K562 (cell line): ENCODE results near the gene NEK4. TPM values are rescaled to one million over a fixed set of nuclear protein-coding genes. Genes with fewer than 3 reads are reported as not detected.

Experiments
- ATAC-seq: fragments of 200-7000 bp; cut with Tn5 transposase; 3 replicates; pipeline ENCODE4 v1.9.1; 2020; ENCODE audit warnings: moderate library complexity
- BruUV-seq: library from RNA; stranded (reverse); fragments of 400-500 nt; replicated peaks from 2 replicates; lab custom pipeline; 2021; lab: Mats Ljungman, UMichigan
- CTCF ChIA-PET: fragments of 300-600 bp; formaldehyde crosslinking; extraction: SDS; loops from one replicate; lab custom pipeline; 2021; ENCODE audit warnings: low intra/inter-chr PET ratio; lab: Yijun Ruan, JAX
- POLR2A ChIA-PET: fragments of 300-600, 350-650 bp; sonication (Branson Sonifier 250); formaldehyde crosslinking; extraction: SDS; loops from one replicate; lab custom pipeline; 2021; ENCODE audit warnings: antibody characterized with exemption, inconsistent platforms; lab: Yijun Ruan, JAX
- DNase-seq, 4 experiments: peaks; one replicate each; pipeline versions ENCODE4 v3.0.0 to v3.0.0-alpha.2; 2011 to 2018; ENCODE audit warnings: low spot score in 3 of 4, mixed read lengths in 3 of 4; ENCODE audit errors: extremely low read depth in 1 of 4
- FAIRE-seq: peaks from 2 replicates; lab custom pipeline; 2011; peaks lifted over from hg19 to GRCh38; lab: Jason Lieb, UNC
- H2AFZ ChIP-seq: 2 replicates; pipeline ENCODE4 v1.6.0; 2011; ENCODE audit warnings: low read depth, low read length, control low read depth, inconsistent platforms
- H3K27ac ChIP-seq: fragments of 200-600 bp; 3 replicates; pipeline ENCODE4 v1.8.0; 2011; ENCODE audit warnings: low read depth, mild to moderate bottlenecking, control low read depth, inconsistent platforms, low read length, moderate library complexity, mixed read lengths; ENCODE audit errors: extremely low read depth
- H3K27me3 ChIP-seq, 2 experiments: fragments of 300-600 bp in 1 of 2; 2 replicates in 1 of 2; 3 replicates in 1 of 2; pipeline versions ENCODE4 v1.6.0 to v1.8.0; 2011; ENCODE audit warnings: inconsistent platforms in 2 of 2, low read length in 2 of 2, mild to moderate bottlenecking in 1 of 2, mixed read lengths in 1 of 2, moderate library complexity in 1 of 2; ENCODE audit not compliant: control insufficient read depth in 2 of 2, insufficient read depth in 2 of 2
- H3K36me3 ChIP-seq: fragments of 300-600 bp; 3 replicates; pipeline ENCODE4 v1.8.0; 2011; ENCODE audit warnings: mild to moderate bottlenecking, low read length, inconsistent platforms; ENCODE audit not compliant: control insufficient read depth, insufficient read depth
- H3K4me1 ChIP-seq, 2 experiments: fragments of 200-600 bp in 1 of 2; replicated peaks in 1 of 2; 2 replicates in 1 of 2; 3 replicates in 1 of 2; pipeline versions ENCODE4 v1.5.1 to v1.8.0; 2011; ENCODE audit warnings: inconsistent platforms in 2 of 2, low read length in 2 of 2, mild to moderate bottlenecking in 1 of 2, mixed read lengths in 1 of 2, moderate library complexity in 1 of 2; ENCODE audit not compliant: control insufficient read depth in 2 of 2, insufficient read depth in 2 of 2
- H3K4me2 ChIP-seq: 2 replicates; pipeline ENCODE4 v1.6.1; 2011; ENCODE audit warnings: low read length, control low read depth, inconsistent platforms, mixed read lengths; ENCODE audit not compliant: insufficient read depth
- H3K4me3 ChIP-seq: fragments of 200-600 bp; sonication (generic), shearing (Covaris generic); 2 replicates; pipeline ENCODE4 v1.5.1; 2016; ENCODE audit warnings: control low read depth, inconsistent platforms
- H3K79me2 ChIP-seq: fragments of 200-600 bp; 3 replicates; pipeline ENCODE4 v1.8.0; 2011; ENCODE audit warnings: low read length, inconsistent platforms; ENCODE audit not compliant: control insufficient read depth, insufficient read depth
- H3K9ac ChIP-seq, 2 experiments: 2 replicates each; pipeline versions ENCODE4 v1.6.0 to v1.6.1; 2011; ENCODE audit warnings: low read depth in 2 of 2, low read length in 2 of 2, control low read depth in 1 of 2, inconsistent platforms in 1 of 2, mild to moderate bottlenecking in 1 of 2, mixed read lengths in 1 of 2; ENCODE audit not compliant: insufficient read depth in 1 of 2
- H3K9me1 ChIP-seq: one replicate; pipeline ENCODE4 v1.6.0; 2011; ENCODE audit warnings: inconsistent platforms, mild to moderate bottlenecking, low read length, moderate library complexity; ENCODE audit not compliant: control insufficient read depth, insufficient read depth
- H3K9me3 ChIP-seq: replicated peaks from 2 replicates; pipeline ENCODE4 v1.5.1; 2011; ENCODE audit warnings: low read depth, low read length, inconsistent platforms; ENCODE audit not compliant: control insufficient read depth, insufficient read depth
- H4K20me1 ChIP-seq: replicated peaks from 2 replicates; pipeline ENCODE4 v1.6.1; 2011; ENCODE audit warnings: low read length, inconsistent platforms, mixed read lengths; ENCODE audit not compliant: control insufficient read depth, insufficient read depth
- ATF1 ChIP-seq, 2 experiments: fragments of 450-650 bp in 1 of 2; IDR thresholded peaks; 2 replicates each; pipeline ENCODE4 v1.6.1; 2016; ENCODE audit warnings: missing compliant biosample characterization in 1 of 2, missing genetic modification characterization in 1 of 2
- CCNT2 ChIP-seq: IDR thresholded peaks from 2 replicates; pipeline ENCODE4 v1.6.1; 2011; ENCODE audit warnings: borderline replicate concordance, low read depth, mild to moderate bottlenecking, moderate library complexity, mixed read lengths, low read length; ENCODE audit not compliant: insufficient read length; ENCODE audit errors: extremely low read depth
- MAZ ChIP-seq, 2 experiments: fragments of 450-650 bp in 1 of 2; sonication (generic) in 1 of 2; formaldehyde crosslinking; IDR thresholded peaks in 1 of 2; conservative IDR thresholded peaks in 1 of 2; 2 replicates each; pipeline versions ENCODE4 v1.4.0 to v1.5.0; 2020; ENCODE audit warnings: mild to moderate bottlenecking in 1 of 2, missing genetic modification reagents in 1 of 2
- MBD1 ChIP-seq: fragments of 250-450 bp; sonication (Bioruptor Pico); IDR thresholded peaks from 2 replicates; pipeline ENCODE4 v1.8.0; 2022; ENCODE audit warnings: inconsistent platforms
- MBD2 ChIP-seq: sonication (generic); IDR thresholded peaks from 2 replicates; pipeline ENCODE4 v1.6.1; 2016; ENCODE audit warnings: low read depth, borderline replicate concordance
- MTA3 ChIP-seq: fragments of 450-650 bp; formaldehyde crosslinking; IDR thresholded peaks from 2 replicates; pipeline ENCODE4 v1.6.1; 2017; ENCODE audit warnings: mild to moderate bottlenecking, borderline replicate concordance
- POU5F1 ChIP-seq: fragments of 150-350 bp; IDR thresholded peaks from 2 replicates; pipeline ENCODE4 v1.6.1; 2014; ENCODE audit warnings: borderline replicate concordance, low read length, low read depth, mild to moderate bottlenecking; ENCODE audit not compliant: partially characterized antibody
- SAFB2 ChIP-seq: fragments of 200-400 bp; formaldehyde crosslinking; IDR thresholded peaks from 2 replicates; pipeline ENCODE4 v1.6.1; 2018; ENCODE audit warnings: borderline replicate concordance, low read length, low read depth, moderate library complexity; ENCODE audit not compliant: severe bottlenecking
- SIN3A ChIP-seq, 2 experiments: fragments of 150-350 bp in 1 of 2; IDR thresholded peaks; 2 replicates each; pipeline ENCODE4 v1.6.1; 2011 to 2016; ENCODE audit warnings: borderline replicate concordance in 2 of 2, low read depth in 2 of 2, low read length in 2 of 2, mild to moderate bottlenecking in 2 of 2, moderate library complexity in 2 of 2; ENCODE audit not compliant: control insufficient read depth in 1 of 2
- SIN3B ChIP-seq: fragments of 450-650 bp; IDR thresholded peaks from 2 replicates; pipeline ENCODE4 v1.6.1; 2017; ENCODE audit warnings: low read depth, mild to moderate bottlenecking, moderate library complexity
- TAL1 ChIP-seq: fragments of 450-650 bp; IDR thresholded peaks from 2 replicates; pipeline ENCODE4 v1.6.1; 2016; ENCODE audit warnings: mild to moderate bottlenecking
- ZNF584 ChIP-seq: fragments of 200-800 bp; sonication (Bioruptor generic); IDR thresholded peaks from 2 replicates; pipeline ENCODE4 v1.6.1; 2016; ENCODE audit warnings: low read depth, mild to moderate bottlenecking, missing genetic modification characterization, missing compliant biosample characterization
- WGBS: fragments of 100-300 bp; shearing (Covaris generic); methylation state at CpG from one replicate; pipeline ENCODE4 v1.1.6; 2016; ENCODE audit warnings: low coverage, mixed read lengths; ENCODE audit not compliant: insufficient coverage; ENCODE audit errors: missing lambda C conversion rate; 5-methylcytosine and 5-hydroxymethylcytosine counted together
- in situ Hi-C: fragments of 300-500 bp; cut with MboI; formaldehyde crosslinking; loops from 4 replicates; pipeline ENCODE4 v1.15.0; 2018; ENCODE audit warnings: inconsistent platforms, mixed read lengths
- intact Hi-C: fragments of 100-400 bp; cut with micrococcal nuclease; formaldehyde crosslinking; loops from 2 replicates; pipeline ENCODE4 v1.14.2; 2022
- polyA plus RNA-seq, 8 experiments: library from polyadenylated mRNA; depleted of rRNA in 4 of 8; stranded (reverse) in 5 of 8; unstranded in 3 of 8; fragments of >200 nt; fragmentation: Nextera tagmentation in 2 of 8; fragmentation: Illumina TruSeq in 1 of 8; extraction: Ambion mirVana in 2 of 8; extraction: Trizol in 1 of 8; gene quantifications; 2 replicates each; pipeline versions ENCODE4 v1.2.1 to v1.2.3, GENCODE V29; 2011 to 2014; ENCODE audit warnings: inconsistent platforms in 1 of 8, missing spikeins in 1 of 8
- total RNA-seq, 7 experiments: library from RNA; depleted of rRNA in 6 of 7; stranded (reverse); fragments of >200 nt in 6 of 7; fragmentation: Illumina TruSeq in 2 of 7; extraction: Trizol in 2 of 7; gene quantifications; 2 replicates each; pipeline versions ENCODE4 v1.2.1 to v1.2.3, GENCODE V29; 2011 to 2021; ENCODE audit warnings: low replicate concordance in 1 of 7

The NEK4 gene
- total and polyA plus RNA-seq, 9 of the 15 experiments (the other 6 are each of a cell fraction or from before 2014, with no cell fraction given): 5.8 to 23.1 (median 16.6) TPM

GRCh38 chr3:52769786-52770455 is 819 bp downstream of the NEK4 start:
- H3K4me1 ChIP-seq: peaks cover 3 to 4% of the 10 kb centered on the region in 2 experiments; a peak in 2 of 5 replicates
- intact Hi-C loops: no loop called here
- ChIA-PET POLR2A (interaction anchor here (1.3 kb wide), 1 partner anchor 11 kb away, joined by 6 read pairs; no protein-coding TSS in a partner anchor), CTCF (no interaction called here)
- no peaks in the 10 kb centered on the region for H3K27me3 ChIP-seq
- 6% methylated on average over 13 of the region's 13 CpGs for WGBS
- peak overlapping the region; percentile 88 for H3K27ac ChIP-seq
- in situ Hi-C loops: no loop called here
- DNase-seq (peak in 2 of 4 experiments; percentile 7 to 18), FAIRE-seq (no peak), ATAC-seq (0 out of 3 replicates have a peak, but pooled peaks have one; percentile 8)
- BruUV-seq: no TSS peak
- no peaks in the 10 kb centered on the region for H4K20me1 ChIP-seq
- H3K9ac ChIP-seq: peak overlapping the region; percentile 83 to 87
- H3K9me1 ChIP-seq: no peaks in the 10 kb centered on the region
- no peaks in the 10 kb centered on the region for H3K9me3 ChIP-seq
- H3K79me2 ChIP-seq: peaks cover 24% of the 10 kb centered on the region
- peak overlapping the region; percentile 80 for H3K4me3 ChIP-seq
- H2AFZ ChIP-seq: peak overlapping the region; percentile 94
- peaks cover 19% of the 10 kb centered on the region; the same call in 1 of the 3 replicates for H3K36me3 ChIP-seq
- TF ChIP-seq MAZ (CRISPR knock-in tag; conservative IDR thresholded peaks at IDR 0.05 in 1 of 2, IDR thresholded peaks at IDR 0.05 in 1 of 2) (no peak), SIN3A (IDR thresholded peaks at IDR 0.05; ENCODE audit: borderline replicate concordance in 2 of 2, control insufficient read depth in 1 of 2, low read depth in 2 of 2, low read length in 2 of 2) (0 out of 4 replicates have a peak, but pooled peaks of 1 of the 2 experiments have one; percentile 21)
- peak overlapping the region; percentile 93 for H3K4me2 ChIP-seq

- no peak for ATAC-seq
- H2AFZ ChIP-seq: no peak overlapping the region
- no peak for DNase-seq
- in situ Hi-C loops: no loop called here
- no peaks in the 10 kb centered on the region for H3K4me1 ChIP-seq
- WGBS: 86% methylated on average over 2 of the region's 2 CpGs
- ChIA-PET CTCF (no interaction called here), POLR2A (interaction anchor here (0.6 kb wide), 1 partner anchor 13 kb away, joined by 3 read pairs; no protein-coding TSS in a partner anchor)
- no peak overlapping the region for H3K27ac ChIP-seq
- FAIRE-seq: no peak
- no peak overlapping the region for H3K4me3 ChIP-seq
- no peaks in the 10 kb centered on the region for H4K20me1 ChIP-seq
- no peaks in the 10 kb centered on the region for H3K27me3 ChIP-seq
- no peak overlapping the region for H3K9ac ChIP-seq
- no peak overlapping the region for H3K4me2 ChIP-seq
- peaks cover 4% of the 10 kb centered on the region; the same call in 1 of the 3 replicates for H3K79me2 ChIP-seq
- no peaks in the 10 kb centered on the region for H3K9me1 ChIP-seq
- intact Hi-C loops: no loop called here
- peaks cover 59% of the 10 kb centered on the region; the same call in 1 of the 3 replicates for H3K36me3 ChIP-seq
- BruUV-seq: no TSS peak
- H3K9me3 ChIP-seq: no peaks in the 10 kb centered on the region
- TF ChIP-seq ZNF584 (CRISPR knock-in tag) (no peak), ATF1 (CRISPR knock-in tag; IDR thresholded peaks at IDR 0.05) (no peak), ATF1 (tag; IDR thresholded peaks at IDR 0.05) (no peak), MBD2 (no peak), POU5F1 (no peak), MBD1 (CRISPR knock-in tag) (no peak), CCNT2 (no peak), MTA3 (no peak), SAFB2 (no peak), SIN3B (no peak), TAL1 (no peak)
These were observed 7.3 kb downstream of the NEK4 start for GRCh38 chr3:52763466-52763865.
